Activated B cell treated with CpG ODN at 0.5 μM for 24 hours (primary cell): ENCODE measurements around the gene SBK2. TPM values are rescaled to one million over a fixed set of nuclear protein-coding genes. Genes with fewer than 3 reads are reported as not detected.
"Not testable (repeated sequence)": the region's sequence is repeated elsewhere in the genome, so short reads cannot be mapped to it uniquely, and the experiment has no call there.

ENCODE experiments used
- ATAC-seq: fragments of 200-7000 bp; cut with Tn5 transposase; one replicate; pipeline ENCODE4 v1.10.0; 2021; ENCODE audit warnings: low read depth, mild to moderate bottlenecking, moderate library complexity
- CTCF ChIA-PET: fragments of 350-600 bp; sonication (Branson Sonifier 250); formaldehyde crosslinking; loops from one replicate; lab custom pipeline; 2021; ENCODE audit warnings: antibody characterized with exemption; lab: Charles Lee
- POLR2A ChIA-PET: fragments of 350-600 bp; sonication (Branson Sonifier 250); formaldehyde crosslinking; loops from one replicate; lab custom pipeline; 2021; ENCODE audit warnings: antibody characterized with exemption; lab: Charles Lee
- DNase-seq: peaks from one replicate; pipeline ENCODE4 v3.0.0; 2022
- H3K27ac Mint-ChIP-seq: one replicate; pipeline ENCODE4 v1.8.0; 2020; ENCODE audit warnings: mixed read lengths
- H3K27me3 Mint-ChIP-seq: one replicate; pipeline ENCODE4 v1.8.0; 2021; ENCODE audit warnings: mixed read lengths
- H3K36me3 Mint-ChIP-seq: one replicate; pipeline ENCODE4 v1.8.0; 2021; ENCODE audit warnings: low read depth, mixed read lengths
- H3K4me1 Mint-ChIP-seq: one replicate; pipeline ENCODE4 v1.8.0; 2021; ENCODE audit warnings: mixed read lengths
- H3K4me3 Mint-ChIP-seq: one replicate; pipeline ENCODE4 v1.8.0; 2020; ENCODE audit warnings: mild to moderate bottlenecking, mixed read lengths
- H3K9me3 Mint-ChIP-seq: one replicate; pipeline ENCODE4 v1.8.0; 2020; ENCODE audit warnings: mixed read lengths
- CTCF ChIP-seq: fragments of 200-600 bp; IDR thresholded peaks from one replicate; pipeline ENCODE4 v1.8.0; 2022; ENCODE audit warnings: antibody characterized with exemption, mild to moderate bottlenecking
- intact Hi-C: fragments of 100-400 bp; cut with micrococcal nuclease; formaldehyde crosslinking; loops from one replicate; pipeline ENCODE4 v1.15.1; 2024
- total RNA-seq: library from RNA; stranded (reverse); gene quantifications from 2 replicates; pipeline ENCODE4 v1.2.3, GENCODE V29; 2022

SBK2 gene
- total RNA-seq, 1 donor from 2014 or later: not detected

GRCh38 chr19:55502197-55502952 is 34.6 kb downstream of the SBK2 start:
- H3K27me3 Mint-ChIP-seq: no peaks in the 10 kb centered on the region
- H3K27ac Mint-ChIP-seq: no peak overlapping the region
- ChIA-PET POLR2A (interaction anchor here (2.1 kb wide), 1 partner anchor 26 kb away, joined by 21 read pairs; the partner anchor contains the start of gene ZNF628), CTCF (no interaction called here)
- no peak for TF ChIP-seq CTCF
- no peaks in the 10 kb centered on the region for H3K9me3 Mint-ChIP-seq
- H3K36me3 Mint-ChIP-seq: no peaks in the 10 kb centered on the region
- peaks cover 11% of the 10 kb centered on the region for H3K4me1 Mint-ChIP-seq
- no peak for ATAC-seq
- intact Hi-C loops: loop anchor here (2.0 to 10.0 kb wide), 5 partner anchors 18 to 848 kb away; partner anchors contain the start of genes NAT14 and ZNF628
- no peak overlapping the region for H3K4me3 Mint-ChIP-seq
- DNase-seq: no peak

DNA sequence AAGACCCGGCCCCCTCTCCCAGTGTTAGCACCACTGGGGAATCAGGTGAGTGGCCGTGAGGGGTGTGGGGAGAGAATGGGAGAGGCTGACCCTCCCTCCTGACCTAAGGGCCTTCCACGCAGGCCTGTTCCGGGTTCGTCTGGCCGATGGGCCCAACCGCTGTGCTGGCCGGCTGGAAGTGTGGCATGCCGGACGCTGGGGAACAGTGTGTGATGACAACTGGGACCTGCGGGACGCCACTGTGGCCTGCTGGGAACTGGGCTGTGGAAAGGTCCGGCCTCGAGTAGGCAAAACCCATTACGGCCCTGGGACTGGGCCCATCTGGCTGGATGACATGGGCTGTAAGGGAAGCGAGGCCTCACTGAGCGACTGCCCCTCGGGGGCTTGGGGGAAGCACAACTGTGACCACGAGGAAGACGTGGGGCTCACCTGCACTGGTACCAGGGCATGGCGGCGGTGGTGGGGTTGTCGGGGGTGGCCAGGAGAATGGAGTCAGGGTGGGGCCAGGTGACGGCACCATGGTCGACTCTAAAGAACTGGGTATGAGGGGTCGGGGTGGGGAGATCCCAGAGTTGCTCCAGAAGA is 36.5 kb downstream of the SBK2 start:
- POLR2A ChIA-PET: interaction anchor here (0.5 kb wide), 1 partner anchor 105 kb away, joined by 4 read pairs; no protein-coding TSS in a partner anchor
- H3K27ac Mint-ChIP-seq: no peak overlapping the region
- H3K27me3 Mint-ChIP-seq: no peaks in the 10 kb centered on the region
- no peak for ATAC-seq
- CTCF ChIA-PET: interaction anchor here (1.4 kb wide), 1 partner anchor 33 kb away, joined by 8 read pairs; no protein-coding TSS in a partner anchor
- H3K36me3 Mint-ChIP-seq: no peaks in the 10 kb centered on the region
- H3K9me3 Mint-ChIP-seq: no peaks in the 10 kb centered on the region
- peaks cover 11% of the 10 kb centered on the region for H3K4me1 Mint-ChIP-seq
- intact Hi-C loops: loop anchor here (5.0 to 10.0 kb wide), 2 partner anchors 618 to 846 kb away; no protein-coding TSS in a partner anchor
- H3K4me3 Mint-ChIP-seq: no peak overlapping the region
- TF ChIP-seq CTCF: no peak
- DNase-seq: no peak

DNA sequence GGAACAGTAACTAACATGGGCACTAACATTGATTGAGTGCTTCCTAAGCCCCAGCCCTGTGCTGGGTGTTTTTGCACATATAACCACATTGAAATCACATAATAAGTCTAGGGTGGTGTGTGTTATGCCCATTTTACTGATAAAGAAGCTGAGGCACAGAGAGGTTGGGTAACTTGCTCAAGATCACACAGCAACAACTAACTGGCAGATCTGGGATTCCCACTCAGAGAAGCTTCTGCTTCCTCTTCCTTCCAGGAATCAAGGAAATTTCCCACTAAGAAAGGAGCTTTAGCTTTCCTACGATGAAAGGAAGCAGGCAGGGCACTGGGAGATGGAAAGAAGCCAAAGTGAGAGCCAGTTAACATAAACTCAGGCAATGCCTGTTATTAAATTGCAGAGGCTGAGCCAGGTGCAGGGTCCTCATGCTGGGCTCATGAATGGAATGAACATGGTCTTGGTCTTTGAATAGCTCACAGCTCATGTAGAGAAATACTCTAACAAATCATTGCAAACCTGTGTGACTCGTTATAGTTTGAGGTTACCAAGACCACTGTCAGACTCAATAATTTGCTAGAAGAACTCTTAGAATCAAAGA is 38.6 kb downstream of the SBK2 start:
- Mint-ChIP-seq H3K27me3 (no peaks in the 10 kb centered on the region), H3K4me3 (no peak overlapping the region), H3K4me1 (peaks cover 3% of the 10 kb centered on the region), H3K9me3 (no peaks in the 10 kb centered on the region), H3K27ac (no peak overlapping the region), H3K36me3 (no peaks in the 10 kb centered on the region)
- ChIA-PET POLR2A (no interaction called here), CTCF (interaction anchor here (1.0 to 1.3 kb wide), 2 partner anchors 31 to 357 kb away, joined by 3 to 4 read pairs; no protein-coding TSS in a partner anchor)
- TF ChIP-seq CTCF: no peak
- no peak for ATAC-seq
- DNase-seq: no peak
- intact Hi-C loops: no loop called here

- Mint-ChIP-seq H3K4me3 (no peak overlapping the region), H3K4me1 (no peaks in the 10 kb centered on the region), H3K27me3 (peaks cover 2% of the 10 kb centered on the region), H3K9me3 (no peaks in the 10 kb centered on the region), H3K36me3 (no peaks in the 10 kb centered on the region), H3K27ac (no peak overlapping the region)
- DNase-seq (no peak), ATAC-seq (no peak)
- intact Hi-C loops: no loop called here
- ChIA-PET POLR2A (no interaction called here), CTCF (interaction anchor here (1.3 kb wide), 1 partner anchor 357 kb away, joined by 4 read pairs; no protein-coding TSS in a partner anchor)
- TF ChIP-seq CTCF: no peak
Observed at GRCh38 chr19:55497763-55498162, 39.2 kb downstream of the SBK2 start.

DNA sequence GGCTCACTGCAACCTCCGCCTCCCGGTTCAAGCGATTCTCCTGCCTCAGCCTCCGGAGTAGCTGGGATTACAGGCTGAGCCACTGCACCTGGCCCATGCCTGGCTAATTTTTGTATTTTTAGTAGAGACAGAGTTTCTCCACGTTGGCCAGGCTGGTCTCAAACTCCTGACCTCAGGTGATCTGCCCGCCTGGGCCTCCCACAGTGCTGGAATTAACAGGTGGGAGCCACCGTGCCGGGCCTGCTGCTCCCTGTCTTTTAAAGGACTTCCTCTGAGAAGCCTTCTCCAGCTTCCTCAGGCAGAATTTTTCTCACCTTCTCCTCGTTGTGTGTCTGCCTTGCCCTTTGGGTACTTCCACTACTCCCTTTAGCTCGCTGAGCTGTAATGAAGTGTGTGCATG is 40.1 kb downstream of the SBK2 start:
- H3K36me3 Mint-ChIP-seq, H3K27me3 Mint-ChIP-seq, H3K27ac Mint-ChIP-seq, intact Hi-C loops, H3K9me3 Mint-ChIP-seq, H3K4me3 Mint-ChIP-seq, CTCF ChIA-PET, H3K4me1 Mint-ChIP-seq, DNase-seq, POLR2A ChIA-PET, ATAC-seq: not testable (repeated sequence)
